Stimulated activated CD8-positive, alpha-beta memory T cell treated with anti-CD3 and anti-CD28 coated beads, Interleukin-7, amount 100 ng/mL, for 1 hour (primary cell): ENCODE measurements around the gene ABLIM2.

Source experiments
- DNase-seq, 2 donors: peaks; one replicate each; pipeline ENCODE4 v3.0.0-alpha.2; 2020; ENCODE audit warnings: low read depth in 2 of 2

Gene ABLIM2

GRCh38 chr4:8047837-8048678 is 110.6 kb downstream of the ABLIM2 start:
- no peak for DNase-seq

GRCh38 chr4:8046925-8047541 is 111.6 kb downstream of the ABLIM2 start:
- DNase-seq: no peak

GRCh38 chr4:8045909-8046308 is 112.7 kb downstream of the ABLIM2 start:
- DNase-seq: no peak

- no peak for DNase-seq
These were observed 113.9 kb downstream of the ABLIM2 start for GRCh38 chr4:8044699-8045098.

GRCh38 chr4:8044244-8044643 is 114.4 kb downstream of the ABLIM2 start:
- no peak for DNase-seq

- DNase-seq: no peak
These were observed 115.0 kb downstream of the ABLIM2 start for GRCh38 chr4:8043596-8043995.

- DNase-seq: no peak
These were observed 116.7 kb downstream of the ABLIM2 start for GRCh38 chr4:8041868-8042267.

GRCh38 chr4:8041172-8041571 is 117.4 kb downstream of the ABLIM2 start:
- DNase-seq: no peak

GRCh38 chr4:8040607-8041006 is 118.0 kb downstream of the ABLIM2 start:
- DNase-seq: no peak

- no peak for DNase-seq
These were observed 118.8 kb downstream of the ABLIM2 start for GRCh38 chr4:8039853-8040252.

- DNase-seq: no peak
These were observed 119.3 kb downstream of the ABLIM2 start for GRCh38 chr4:8039290-8039689.

- no peak for DNase-seq
These were observed 119.8 kb downstream of the ABLIM2 start for GRCh38 chr4:8038719-8039251.

- DNase-seq: no peak
These were observed 120.5 kb downstream of the ABLIM2 start for GRCh38 chr4:8038083-8038482.

GRCh38 chr4:8037150-8037769 is 121.4 kb downstream of the ABLIM2 start:
- DNase-seq: no peak

GRCh38 chr4:8035371-8035780 is 123.2 kb downstream of the ABLIM2 start:
- no peak for DNase-seq

GRCh38 chr4:8033829-8034528 is 124.6 kb downstream of the ABLIM2 start:
- no peak for DNase-seq

- no peak for DNase-seq
These were observed 125.4 kb downstream of the ABLIM2 start for GRCh38 chr4:8033067-8033755.

- no peak for DNase-seq
These were observed 126.2 kb downstream of the ABLIM2 start for GRCh38 chr4:8032381-8032780.

- no peak for DNase-seq
These were observed 128.4 kb downstream of the ABLIM2 start for GRCh38 chr4:8030121-8030781.

GRCh38 chr4:8029689-8030088 is 128.9 kb downstream of the ABLIM2 start:
- DNase-seq: no peak
